ENCODE data around the gene IL12B.
"Not testable (repeated sequence)": the region's sequence is repeated elsewhere in the genome, so short reads cannot be mapped to it uniquely, and the experiment has no call there.

Gene IL12B

GRCh38 chr5:159330131-159330800 is at the start of gene IL12B:
Gene IL12B (minus strand): TSS chr5:159330487. CDS start chr5:159326782, 3,705 bp downstream.
- in situ Hi-C loops (cut with HindIII; ENCODE audit: low sequenced_read_pairs): no loop called here

DNA sequence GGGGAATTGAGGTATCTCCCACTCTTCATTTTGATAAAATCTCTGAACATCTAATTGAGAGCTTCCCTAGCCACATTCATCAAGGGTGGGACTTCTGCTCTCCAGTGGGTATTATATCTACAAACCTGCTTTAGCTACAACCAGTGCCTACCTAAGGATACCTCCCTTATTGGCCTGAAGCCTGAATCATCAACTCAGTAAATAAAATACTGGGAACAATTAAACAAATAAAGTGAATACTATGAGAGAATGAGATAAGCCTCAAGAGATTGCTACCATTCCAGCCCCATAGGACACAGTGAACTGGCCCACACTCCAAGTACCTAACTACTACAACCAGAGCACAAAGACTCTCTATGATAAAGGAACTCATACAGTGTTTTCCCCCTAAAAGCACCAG is 47.4 kb upstream of the IL12B start:
- in situ Hi-C loops (cut with HindIII; ENCODE audit: low sequenced_read_pairs): no loop called here

- in situ Hi-C loops (cut with HindIII; ENCODE audit: low sequenced_read_pairs): not testable (repeated sequence)
These were observed 37.6 kb upstream of the IL12B start for GRCh38 chr5:159367866-159368265.

DNA sequence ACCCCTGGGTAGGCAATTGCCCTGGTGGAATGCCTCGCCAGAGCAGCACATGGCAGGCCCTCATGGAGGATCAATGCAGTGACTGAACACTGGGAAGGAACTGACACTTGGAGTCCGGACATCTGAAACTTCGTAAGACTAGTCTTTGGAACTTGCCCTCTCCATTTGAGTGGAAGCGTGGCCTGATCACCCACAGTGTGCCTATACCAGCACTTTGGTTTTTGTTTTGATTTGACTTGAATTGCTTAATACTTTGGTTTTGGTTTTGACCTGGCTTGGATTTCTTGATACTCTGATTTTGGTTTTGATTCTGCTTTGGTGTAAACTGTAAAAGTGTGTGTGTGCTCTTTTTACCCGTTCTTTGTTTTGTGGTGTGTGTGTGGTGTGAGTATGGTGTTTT is 36.5 kb upstream of the IL12B start:
- in situ Hi-C loops (cut with HindIII; ENCODE audit: low sequenced_read_pairs): not testable (repeated sequence)

DNA sequence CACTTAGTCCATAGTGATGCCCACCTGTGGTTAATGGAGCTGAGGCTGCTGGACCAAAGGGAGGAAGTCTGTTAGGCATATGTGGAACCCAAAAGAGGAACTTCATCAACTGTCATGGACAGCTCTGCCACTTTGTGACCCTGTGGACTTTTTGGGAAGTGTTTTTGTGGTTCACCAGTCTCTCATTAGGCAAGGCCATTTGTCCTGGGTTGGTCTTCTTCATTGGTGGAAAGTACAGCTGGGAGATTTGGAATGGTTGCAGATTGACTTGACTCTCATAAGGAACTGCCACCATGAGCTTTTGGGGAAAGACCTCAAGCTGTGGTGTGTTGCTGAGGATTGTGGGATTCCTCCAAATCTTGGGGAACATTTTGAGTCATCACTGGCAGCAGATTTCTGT is 31.9 kb upstream of the IL12B start:
- in situ Hi-C loops (cut with HindIII; ENCODE audit: low sequenced_read_pairs): no loop called here

DNA sequence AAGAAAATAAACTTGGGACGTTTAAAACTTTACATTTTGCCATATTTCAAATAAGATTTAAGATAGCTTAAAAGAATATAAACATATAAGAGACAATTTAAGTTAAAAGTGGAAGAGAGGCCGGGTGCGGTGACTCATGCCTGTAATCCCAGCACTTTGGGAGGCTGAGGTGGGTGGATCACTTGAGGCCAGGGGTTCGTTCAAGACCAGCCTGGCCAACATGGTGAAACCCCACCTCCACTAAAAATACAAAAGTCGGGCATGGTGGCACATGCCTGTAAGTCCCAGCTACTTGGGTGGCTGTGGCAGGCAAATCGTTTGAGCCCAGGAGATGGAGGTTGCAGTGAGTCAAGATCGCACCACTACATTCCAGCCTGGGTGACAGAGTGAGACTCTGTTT is 29.6 kb upstream of the IL12B start:
- in situ Hi-C loops (cut with HindIII; ENCODE audit: low sequenced_read_pairs): not testable (repeated sequence)

GRCh38 chr5:159359408-159359807 is 29.1 kb upstream of the IL12B start:
- in situ Hi-C loops (cut with HindIII; ENCODE audit: low sequenced_read_pairs): no loop called here

GRCh38 chr5:159353661-159354252 is 23.5 kb upstream of the IL12B start:
- in situ Hi-C loops (cut with HindIII; ENCODE audit: low sequenced_read_pairs): no loop called here

DNA sequence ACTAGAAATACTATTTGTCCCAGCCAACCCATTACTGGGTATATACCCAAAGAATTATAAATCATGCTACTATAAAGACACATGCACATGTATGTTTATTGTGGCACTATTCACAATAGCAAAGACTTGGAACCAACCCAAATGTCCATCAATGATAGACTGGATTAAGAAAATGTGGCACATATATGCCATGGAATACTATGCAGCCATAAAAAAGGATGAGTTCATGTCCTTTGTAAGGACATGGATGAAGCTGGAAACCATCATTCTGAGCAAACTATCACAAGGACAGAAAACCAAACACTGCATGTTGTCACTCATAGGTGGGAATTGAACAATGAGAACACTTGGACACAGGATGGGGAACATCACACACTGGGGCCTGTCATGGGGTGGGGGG is 20.4 kb upstream of the IL12B start:
- in situ Hi-C loops (cut with HindIII; ENCODE audit: low sequenced_read_pairs): not testable (repeated sequence)

GRCh38 chr5:159350216-159350615 is 19.9 kb upstream of the IL12B start:
- in situ Hi-C loops (cut with HindIII; ENCODE audit: low sequenced_read_pairs): not testable (repeated sequence)

- in situ Hi-C loops (cut with HindIII; ENCODE audit: low sequenced_read_pairs): no loop called here
These were observed 15.6 kb upstream of the IL12B start for GRCh38 chr5:159345861-159346260.

DNA sequence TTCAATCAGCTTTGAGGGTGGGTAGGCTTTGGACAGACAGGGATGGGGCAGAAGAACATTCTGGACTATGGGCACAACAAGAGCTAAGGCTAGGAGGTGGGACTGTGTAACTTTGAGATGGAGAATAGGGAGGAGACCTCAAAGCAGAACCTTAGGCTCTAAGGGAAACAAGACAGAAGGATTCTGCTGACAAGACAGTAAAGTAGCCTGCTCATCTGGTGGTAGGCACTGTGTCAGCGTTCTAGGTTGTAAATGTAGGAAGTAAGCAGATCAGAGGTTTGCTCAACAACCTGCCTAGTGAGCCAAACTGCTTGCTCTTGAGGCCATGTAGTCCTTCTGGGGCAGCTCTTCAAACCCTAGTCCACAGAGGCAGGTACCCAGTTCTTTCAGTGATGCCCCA is 15.0 kb upstream of the IL12B start:
- in situ Hi-C loops (cut with HindIII; ENCODE audit: low sequenced_read_pairs): no loop called here

- in situ Hi-C loops (cut with HindIII; ENCODE audit: low sequenced_read_pairs): no loop called here
These were observed 13.2 kb upstream of the IL12B start for GRCh38 chr5:159343295-159344094.

GRCh38 chr5:159342840-159343239 is 12.6 kb upstream of the IL12B start:
- in situ Hi-C loops (cut with HindIII; ENCODE audit: low sequenced_read_pairs): no loop called here

- in situ Hi-C loops (cut with HindIII; ENCODE audit: low sequenced_read_pairs): no loop called here
These were observed 11.6 kb upstream of the IL12B start for GRCh38 chr5:159341906-159342310.

DNA sequence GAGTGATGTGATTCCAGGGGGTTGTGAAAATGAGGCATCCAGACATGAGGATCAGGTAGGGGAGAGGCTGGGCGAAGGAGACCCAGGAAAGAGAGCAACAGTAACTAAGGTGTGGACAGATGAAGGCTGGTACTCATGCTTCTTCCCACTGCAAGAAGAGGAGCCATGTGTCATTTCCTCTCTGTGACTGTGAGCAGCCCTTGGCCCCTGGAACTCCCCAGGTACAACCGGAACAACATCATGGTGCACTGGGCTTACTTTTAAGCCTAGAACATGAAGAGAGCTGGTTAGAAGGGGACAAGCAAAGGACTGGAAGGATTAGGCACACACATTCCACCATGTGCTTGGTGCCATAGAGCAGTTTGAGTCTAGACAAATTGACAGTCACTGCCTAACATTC is 10.9 kb upstream of the IL12B start:
- in situ Hi-C loops (cut with HindIII; ENCODE audit: low sequenced_read_pairs): no loop called here

DNA sequence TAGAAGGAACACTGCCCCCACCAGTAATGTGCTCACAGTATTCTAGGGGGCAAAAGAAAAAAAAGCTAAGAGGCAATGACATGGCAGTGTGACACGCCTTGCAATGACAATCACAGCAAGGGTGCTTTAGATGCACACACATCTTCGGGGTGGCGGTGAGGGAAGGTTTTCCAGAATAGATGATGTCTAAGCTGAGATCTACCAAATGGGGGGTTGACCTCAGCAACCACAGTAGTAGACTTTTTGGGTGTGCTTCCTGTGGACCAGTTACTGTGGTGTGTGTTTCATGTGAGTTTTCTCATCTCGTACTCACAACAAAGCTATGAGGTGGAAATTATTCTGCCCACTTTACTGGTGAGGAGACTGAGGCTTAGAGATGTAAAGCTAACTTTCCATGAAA is 10.2 kb upstream of the IL12B start:
- in situ Hi-C loops (cut with HindIII; ENCODE audit: low sequenced_read_pairs): no loop called here

DNA sequence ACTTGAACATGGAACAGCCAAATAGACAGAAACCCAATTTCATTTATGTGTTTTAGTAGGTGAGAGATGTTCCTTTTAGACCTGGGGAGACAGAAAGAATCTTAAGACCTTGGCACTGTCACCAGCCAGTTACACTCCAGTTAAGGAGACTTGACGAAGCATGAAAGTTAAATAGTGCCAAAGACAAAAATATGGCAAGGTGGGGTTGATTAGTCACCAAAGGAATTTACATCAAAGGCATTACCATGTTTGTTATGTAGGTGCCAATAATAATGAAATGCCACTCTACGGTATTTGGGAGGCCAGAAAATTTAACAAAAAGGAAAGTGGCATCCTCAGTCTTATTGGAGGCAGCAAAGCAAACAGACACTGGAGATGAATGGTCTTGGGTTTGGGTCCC is 9.2 kb upstream of the IL12B start:
- in situ Hi-C loops (cut with HindIII; ENCODE audit: low sequenced_read_pairs): no loop called here

DNA sequence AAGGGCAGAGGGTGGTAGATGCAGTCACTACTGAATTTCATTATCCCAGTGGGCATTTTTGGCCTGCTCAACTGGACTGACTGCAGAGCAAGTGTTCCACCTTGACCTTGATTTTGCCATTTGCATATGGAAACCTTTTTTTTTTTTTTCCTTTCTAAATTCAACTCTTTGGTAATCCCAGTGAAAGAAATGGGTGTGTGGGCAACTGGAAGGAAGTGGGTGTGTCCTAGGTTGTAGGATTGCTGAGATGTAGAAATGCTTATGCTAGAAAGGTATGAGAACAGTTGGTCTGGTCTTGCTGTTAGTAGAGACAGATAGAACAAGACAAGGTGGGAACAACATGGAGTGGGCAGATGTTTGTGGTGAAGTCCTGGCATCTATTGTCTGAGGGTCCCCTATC is 7.8 kb upstream of the IL12B start:
- in situ Hi-C loops (cut with HindIII; ENCODE audit: low sequenced_read_pairs): no loop called here

- in situ Hi-C loops (cut with HindIII; ENCODE audit: low sequenced_read_pairs): no loop called here
These were observed 7.0 kb upstream of the IL12B start for GRCh38 chr5:159337016-159337955.

- in situ Hi-C loops (cut with HindIII; ENCODE audit: low sequenced_read_pairs): no loop called here
These were observed 6.3 kb upstream of the IL12B start for GRCh38 chr5:159336586-159336985.
